Thymus (tissue), 11 donors: ENCODE measurements around the gene CACYBP. TPM values are rescaled to one million over a fixed set of nuclear protein-coding genes. Genes with fewer than 3 reads are reported as not detected.
"Not testable (repeated sequence)": the region's sequence is repeated elsewhere in the genome, so short reads cannot be mapped to it uniquely, and the experiment has no call there.

Experiments
- DNase-seq, 9 donors: peaks; one replicate each; pipeline ENCODE4 v3.0.0-alpha.2; 2013; ENCODE audit warnings: low spot score in 9 of 9, low read depth in 6 of 9, missing footprints in 1 of 9
- H3K27ac ChIP-seq, 2 donors: one replicate each; pipeline ENCODE4 v1.5.1; 2013; ENCODE audit warnings: control low read depth in 1 of 2, low read depth in 1 of 2, low read length in 1 of 2, mild to moderate bottlenecking in 1 of 2, moderate library complexity in 1 of 2
- H3K27me3 ChIP-seq, 2 donors: one replicate each; pipeline ENCODE4 v1.5.1; 2013; ENCODE audit warnings: low read length in 1 of 2; ENCODE audit not compliant: control insufficient read depth in 2 of 2, insufficient read depth in 1 of 2
- H3K36me3 ChIP-seq, 2 donors: one replicate each; pipeline ENCODE4 v1.5.1; 2013; ENCODE audit warnings: low read length in 1 of 2, mild to moderate bottlenecking in 1 of 2, moderate library complexity in 1 of 2; ENCODE audit not compliant: control insufficient read depth in 2 of 2, insufficient read depth in 2 of 2
- H3K4me1 ChIP-seq, 2 donors: one replicate each; pipeline ENCODE4 v1.5.1; 2013; ENCODE audit warnings: low read length in 2 of 2; ENCODE audit not compliant: control insufficient read depth in 2 of 2, insufficient read depth in 2 of 2
- H3K4me3 ChIP-seq, 2 donors: one replicate each; pipeline ENCODE4 v1.5.1; 2013; ENCODE audit warnings: low read length in 2 of 2, control low read depth in 1 of 2, mild to moderate bottlenecking in 1 of 2
- H3K9me3 ChIP-seq, 2 donors: one replicate each; pipeline ENCODE4 v1.5.1; 2013; ENCODE audit warnings: low read length in 1 of 2, mild to moderate bottlenecking in 1 of 2; ENCODE audit not compliant: control insufficient read depth in 2 of 2, insufficient read depth in 1 of 2
- WGBS: extraction: QIAGEN DNeasy Blood & Tissue Kit; methylation state at CpG from one replicate; pipeline ENCODE4 v1.1.7; 2013; 5-methylcytosine and 5-hydroxymethylcytosine counted together
- polyA plus RNA-seq: library from polyadenylated mRNA; stranded (reverse); fragments of 200-250 nt; gene quantifications from one replicate; pipeline ENCODE4 v1.2.3, GENCODE V29; 2013
- total RNA-seq: library from RNA; stranded (reverse); fragments of 120-200 nt; gene quantifications from one replicate; pipeline ENCODE4 v1.2.4, GENCODE V29; 2013
- donor health status: healthy.

Gene CACYBP
- total and polyA plus RNA-seq, 2 donors, result 53.6 to 91.4 TPM

GRCh38 chr1:175035865-175036264 lies 36.1 kb downstream of the CACYBP start:
- 95% methylated on average over 6 of the region's 6 CpGs for WGBS
- no peaks in the 10 kb centered on the region for H3K27me3 ChIP-seq
- no peaks in the 10 kb centered on the region for H3K36me3 ChIP-seq
- H3K4me1 ChIP-seq, result no peaks in the 10 kb centered on the region
- H3K4me3 ChIP-seq, result no peak overlapping the region
- no peak overlapping the region for H3K27ac ChIP-seq
- H3K9me3 ChIP-seq, result no peaks in the 10 kb centered on the region
- no peak for DNase-seq

- WGBS, result 69% methylated on average over 3 of the region's 3 CpGs
- H3K4me1 ChIP-seq, result no peaks in the 10 kb centered on the region
- no peak overlapping the region for H3K27ac ChIP-seq
- no peak for DNase-seq
- H3K36me3 ChIP-seq, result no peaks in the 10 kb centered on the region
- no peak overlapping the region for H3K4me3 ChIP-seq
- no peaks in the 10 kb centered on the region for H3K9me3 ChIP-seq
- H3K27me3 ChIP-seq, result no peaks in the 10 kb centered on the region
Measured at GRCh38 chr1:175036476-175036875, 36.7 kb downstream of the CACYBP start.

- no peaks in the 10 kb centered on the region for H3K4me1 ChIP-seq
- no peaks in the 10 kb centered on the region for H3K27me3 ChIP-seq
- H3K36me3 ChIP-seq, result no peaks in the 10 kb centered on the region
- no peak overlapping the region for H3K27ac ChIP-seq
- H3K9me3 ChIP-seq, result no peaks in the 10 kb centered on the region
- DNase-seq, result no peak
- WGBS, result 59% methylated on average over 7 of the region's 7 CpGs
- H3K4me3 ChIP-seq, result no peak overlapping the region
Measured at GRCh38 chr1:175037416-175037815, 37.7 kb downstream of the CACYBP start.

- Histone ChIP-seq H3K36me3 (no peaks in the 10 kb centered on the region), H3K27ac (no peak overlapping the region), H3K9me3 (no peaks in the 10 kb centered on the region), H3K4me3 (no peak overlapping the region), H3K4me1 (no peaks in the 10 kb centered on the region), H3K27me3 (no peaks in the 10 kb centered on the region)
- 71% methylated on average over 4 of the region's 4 CpGs for WGBS
- no peak for DNase-seq
Measured at GRCh38 chr1:175040324-175040879, 40.7 kb downstream of the CACYBP start.

GRCh38 chr1:175042650-175043049 lies 42.9 kb downstream of the CACYBP start:
- WGBS, result 81% methylated on average over 3 of the region's 3 CpGs

GRCh38 chr1:175043824-175044223 lies 44.1 kb downstream of the CACYBP start:
- Histone ChIP-seq H3K36me3 (no peaks in the 10 kb centered on the region), H3K4me3 (no peak overlapping the region), H3K4me1 (no peaks in the 10 kb centered on the region), H3K27me3 (no peaks in the 10 kb centered on the region), H3K27ac (no peak overlapping the region), H3K9me3 (no peaks in the 10 kb centered on the region)
- DNase-seq, result no peak
- 91% methylated on average over 19 of the region's 19 CpGs for WGBS

More at GRCh38 chr1:175042650-175043049, 42.9 kb downstream of the CACYBP start:
- no peak for DNase-seq
- Histone ChIP-seq H3K9me3 (no peaks in the 10 kb centered on the region), H3K4me3 (no peak overlapping the region), H3K4me1 (no peaks in the 10 kb centered on the region), H3K27me3 (no peaks in the 10 kb centered on the region), H3K36me3 (no peaks in the 10 kb centered on the region), H3K27ac (no peak overlapping the region)

GRCh38 chr1:175044591-175044990 lies 44.8 kb downstream of the CACYBP start:
- 91% methylated on average over 18 of the region's 18 CpGs for WGBS
- H3K4me3 ChIP-seq, DNase-seq, H3K4me1 ChIP-seq, H3K36me3 ChIP-seq, H3K9me3 ChIP-seq, H3K27me3 ChIP-seq, H3K27ac ChIP-seq: not testable (repeated sequence)

- 97% methylated on average over 19 of the region's 19 CpGs for WGBS
- Histone ChIP-seq H3K27ac (no peak overlapping the region), H3K4me3 (no peak overlapping the region), H3K27me3 (no peaks in the 10 kb centered on the region), H3K4me1 (no peaks in the 10 kb centered on the region), H3K9me3 (no peaks in the 10 kb centered on the region), H3K36me3 (no peaks in the 10 kb centered on the region)
- no peak for DNase-seq
Measured at GRCh38 chr1:175045097-175045496, 45.4 kb downstream of the CACYBP start.

GRCh38 chr1:175045519-175045918 lies 45.8 kb downstream of the CACYBP start:
- H3K4me3 ChIP-seq, result no peak overlapping the region
- no peaks in the 10 kb centered on the region for H3K9me3 ChIP-seq
- WGBS, result 98% methylated on average over 32 of the region's 32 CpGs
- H3K36me3 ChIP-seq, result no peaks in the 10 kb centered on the region
- H3K4me1 ChIP-seq, result no peaks in the 10 kb centered on the region
- no peak for DNase-seq
- H3K27me3 ChIP-seq, result no peaks in the 10 kb centered on the region
- no peak overlapping the region for H3K27ac ChIP-seq

GRCh38 chr1:175050992-175051391 lies 51.2 kb downstream of the CACYBP start:
- 95% methylated on average over 2 of the region's 2 CpGs for WGBS
- no peaks in the 10 kb centered on the region for H3K27me3 ChIP-seq
- no peak overlapping the region for H3K4me3 ChIP-seq
- no peaks in the 10 kb centered on the region for H3K36me3 ChIP-seq
- DNase-seq, result no peak
- H3K27ac ChIP-seq, result no peak overlapping the region
- no peaks in the 10 kb centered on the region for H3K9me3 ChIP-seq
- no peaks in the 10 kb centered on the region for H3K4me1 ChIP-seq
